ENCODE data around the gene CRIM1.

The CRIM1 gene

GRCh38 chr2:36486521-36487044 is 131.0 kb downstream of the CRIM1 start:
- no peak for DNase-seq

GRCh38 chr2:36487947-36488346 is 132.4 kb downstream of the CRIM1 start:
- DNase-seq, result no peak

- no peak for DNase-seq
Measured at GRCh38 chr2:36489281-36489680, 133.7 kb downstream of the CRIM1 start.

GRCh38 chr2:36490749-36491148 is 135.2 kb downstream of the CRIM1 start:
- DNase-seq, result no peak

GRCh38 chr2:36492216-36492945 is 136.8 kb downstream of the CRIM1 start:
- no peak for DNase-seq

- DNase-seq, result no peak
Measured at GRCh38 chr2:36493306-36493705, 137.7 kb downstream of the CRIM1 start.

- DNase-seq, result no peak
Measured at GRCh38 chr2:36497570-36498163, 142.1 kb downstream of the CRIM1 start.

- DNase-seq, result no peak
Measured at GRCh38 chr2:36499128-36499820, 143.7 kb downstream of the CRIM1 start.

- no peak for DNase-seq
Measured at GRCh38 chr2:36500072-36500471, 144.5 kb downstream of the CRIM1 start.

GRCh38 chr2:36502081-36502480 is 146.5 kb downstream of the CRIM1 start:
- DNase-seq, result no peak

GRCh38 chr2:36507408-36507812 is 151.8 kb downstream of the CRIM1 start:
- DNase-seq, result peak; percentile 22

- DNase-seq, result no peak
Measured at GRCh38 chr2:36509075-36509474, 153.5 kb downstream of the CRIM1 start.

GRCh38 chr2:36511858-36512603 is 156.5 kb downstream of the CRIM1 start:
- no peak for DNase-seq

- no peak for DNase-seq
Measured at GRCh38 chr2:36512705-36513104, 157.1 kb downstream of the CRIM1 start.

- no peak for DNase-seq
Measured at GRCh38 chr2:36513661-36514060, 158.1 kb downstream of the CRIM1 start.

GRCh38 chr2:36515538-36515937 is 160.0 kb downstream of the CRIM1 start:
- no peak for DNase-seq

- no peak for DNase-seq
Measured at GRCh38 chr2:36516136-36516870, 160.7 kb downstream of the CRIM1 start.

- no peak for DNase-seq
Measured at GRCh38 chr2:36520431-36520830, 164.9 kb downstream of the CRIM1 start.

GRCh38 chr2:36523153-36523552 is 167.6 kb downstream of the CRIM1 start:
- no peak for DNase-seq

- DNase-seq, result no peak
Measured at GRCh38 chr2:36525245-36525644, 169.7 kb downstream of the CRIM1 start.

GRCh38 chr2:36526226-36526625 is 170.6 kb downstream of the CRIM1 start:
- DNase-seq, result no peak

GRCh38 chr2:36528274-36528673 is 172.7 kb downstream of the CRIM1 start:
- DNase-seq, result no peak

Data from activated CD8-positive, alpha-beta memory T cell treated with anti-CD3 and anti-CD28 coated beads, Interleukin-2, amount 50 U/mL, for 4 hours (primary cell).